Measurements from ENCODE around the gene ZNF492. TPM values are rescaled to one million over a fixed set of nuclear protein-coding genes. Genes with fewer than 3 reads are reported as not detected.

The ZNF492 gene
- total and polyA plus RNA-seq, 2 of the 8 experiments (the other 6 are each of a cell fraction or from before 2014, with no cell fraction given), result not detected

- H2BK15ac ChIP-seq (ENCODE audit: low read length), result no peak overlapping the region
- H3K4me2 ChIP-seq (ENCODE audit: insufficient read depth in 1 of 2, low read depth in 2 of 2, low read length in 2 of 2), result no peak overlapping the region
- H3K4me3 ChIP-seq (ENCODE audit: extremely low read depth in 1 of 4, insufficient read depth in 2 of 4, low read depth in 3 of 4, low read length in 4 of 4), result no peak overlapping the region
- H2BK20ac ChIP-seq (ENCODE audit: low read length), result no peak overlapping the region
- H3K27ac ChIP-seq (ENCODE audit: low read depth, low read length), result no peak overlapping the region
- H2BK120ac ChIP-seq (replicated peaks; ENCODE audit: low read depth, low read length), result no peak overlapping the region
- H3K23me2 ChIP-seq (ENCODE audit: low read depth, low read length), result no peaks in the 10 kb centered on the region
- peaks cover 49 to 86% of the 10 kb centered on the region in 2 experiments for H3K9me3 ChIP-seq (ENCODE audit: insufficient read depth in 2 of 2, low read depth in 1 of 2, low read length in 1 of 2)
- FAIRE-seq (no peak), DNase-seq (ENCODE audit: low read depth in 1 of 2, low spot score in 2 of 2) (no peak)
- H3K18ac ChIP-seq (ENCODE audit: extremely low read depth, low read length), result no peak overlapping the region
- CTCF ChIA-PET (ENCODE audit: partially characterized antibody), result no interaction called here
- POLR2A ChIA-PET (ENCODE audit: partially characterized antibody), result no interaction called here
- no peak overlapping the region for H3K4ac ChIP-seq (replicated peaks; ENCODE audit: insufficient read length, low read depth, low read length)
- WGBS, 2 experiments (ENCODE audit: extremely low coverage in 1 of 2, insufficient coverage in 1 of 2, insufficient read length in 1 of 2, insufficient replicate concordance in 2 of 2, low coverage in 1 of 2, low lambda C conversion rate in 2 of 2, missing lambda C conversion rate in 1 of 2), result 71% methylated on average over 1 of the region's 1 CpG; no CpG with 5 or more reads in 1 of the 2 experiments
- H4K8ac ChIP-seq (ENCODE audit: extremely low read depth, insufficient read depth, low read length), result no peak overlapping the region
- H3K36me3 ChIP-seq (ENCODE audit: control insufficient read depth in 2 of 4, insufficient read depth in 4 of 4, low read length in 3 of 4), result peaks cover 0 to 5% (median 0%) of the 10 kb centered on the region in 4 experiments; a peak in 1 of 8 replicates
- H3K56ac ChIP-seq (replicated peaks; ENCODE audit: insufficient read length, low read depth, low read length), result no peak overlapping the region
- no peak overlapping the region for H2AFZ ChIP-seq (ENCODE audit: low read length)
- no peak overlapping the region for H2BK5ac ChIP-seq (ENCODE audit: low read depth, low read length)
- no peaks in the 10 kb centered on the region for H3K4me1 ChIP-seq (replicated peaks in 1 of 4; ENCODE audit: control insufficient read depth in 3 of 4, insufficient read depth in 4 of 4, low read length in 3 of 4)
- no peak overlapping the region for H4K91ac ChIP-seq (replicated peaks; ENCODE audit: insufficient read length, low read length)
- no peak overlapping the region for H2AK5ac ChIP-seq (ENCODE audit: low read depth, low read length)
- H3K14ac ChIP-seq (ENCODE audit: insufficient read length), result no peak overlapping the region
- H3K27me3 ChIP-seq (replicated peaks in 1 of 4; ENCODE audit: control insufficient read depth in 3 of 4, extremely low read depth in 1 of 4, insufficient read depth in 3 of 4, low read length in 3 of 4), result no peaks in the 10 kb centered on the region
- no peaks in the 10 kb centered on the region for H3K79me2 ChIP-seq (ENCODE audit: control insufficient read depth in 1 of 2, insufficient read depth in 2 of 2, low read length in 2 of 2)
- no peak overlapping the region for H4K5ac ChIP-seq (ENCODE audit: insufficient read length, low read depth, low read length)
- H3K23ac ChIP-seq (ENCODE audit: insufficient read length), result no peak overlapping the region
- no peak overlapping the region for H3K9ac ChIP-seq (replicated peaks in 1 of 4; ENCODE audit: extremely low read depth in 1 of 4, low read depth in 3 of 4, low read length in 3 of 4)
- H2BK12ac ChIP-seq (ENCODE audit: low read depth, low read length), result no peak overlapping the region
- H3K79me1 ChIP-seq (ENCODE audit: low read depth, low read length), result no peaks in the 10 kb centered on the region
- no peaks in the 10 kb centered on the region for H4K20me1 ChIP-seq (replicated peaks in 1 of 2; ENCODE audit: control insufficient read depth in 1 of 2, insufficient read depth in 2 of 2, low read length in 2 of 2)
- TF ChIP-seq POU5F1 (IDR thresholded peaks at IDR 0.05; ENCODE audit: low read depth, low read length), result no peak
- no peak for TF ChIP-seq SUZ12 (IDR thresholded peaks at IDR 0.05; ENCODE audit: low read length)
- no peak for TF ChIP-seq GTF2F1 (IDR thresholded peaks at IDR 0.05; ENCODE audit: borderline replicate concordance, low read depth, low read length)
- no peak for TF ChIP-seq ATF3 (IDR thresholded peaks at IDR 0.05; ENCODE audit: insufficient read depth, low read depth, low read length)
- no peak for TF ChIP-seq CBX8 (IDR thresholded peaks at IDR 0.05; ENCODE audit: borderline replicate concordance, low read depth, low read length)
- no peak for TF ChIP-seq E2F6 (IDR thresholded peaks at IDR 0.05)
- no peak for TF ChIP-seq EZH2 (IDR thresholded peaks at IDR 0.05; ENCODE audit: low read depth, low read length, severe bottlenecking)
- TF ChIP-seq CBX5 (IDR thresholded peaks at IDR 0.05; ENCODE audit: low read depth, low read length), result no peak
- TF ChIP-seq CTCF (IDR thresholded peaks at IDR 0.05; ENCODE audit: control extremely low read depth in 1 of 3, insufficient read depth in 1 of 3, low read depth in 1 of 3, low read length in 3 of 3), result no peak
- TF ChIP-seq CEBPB (IDR thresholded peaks at IDR 0.05; ENCODE audit: low read depth, low read length), result no peak
These were observed 13.2 kb upstream of the ZNF492 start for GRCh38 chr19:22620912-22621311.

Measured in H1 (cell line).